ENCODE results near the gene NUDT14. TPM values are rescaled to one million over a fixed set of nuclear protein-coding genes. Genes with fewer than 3 reads are reported as not detected.

Gene NUDT14
- total and polyA plus RNA-seq, 2 experiments from 2014 or later: 14.8 to 38.4 TPM

DNA sequence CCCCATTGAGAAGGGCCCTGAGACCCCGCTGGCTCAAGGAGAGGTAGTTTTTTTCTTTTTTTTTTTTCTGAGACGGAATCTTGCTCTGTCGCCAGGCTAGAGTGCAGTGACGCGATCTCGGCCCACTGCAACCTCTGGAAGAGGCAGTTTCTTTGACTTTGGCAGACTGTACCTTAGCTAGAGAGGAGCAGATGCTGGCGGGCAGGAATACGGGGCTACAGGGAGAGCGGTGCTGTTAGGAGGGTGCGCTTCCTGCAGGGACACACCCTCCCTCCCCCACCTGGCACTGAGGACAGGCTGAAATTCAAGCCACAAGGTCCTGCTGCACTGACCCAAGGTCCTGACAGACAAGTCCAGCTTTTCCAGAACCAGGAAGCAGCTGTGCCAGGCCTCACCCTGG lies 32.2 kb upstream of the NUDT14 start (continued):
- TF ChIP-seq NANOG (IDR thresholded peaks at IDR 0.05; ENCODE audit: borderline replicate concordance) (no peak), JUNB (IDR thresholded peaks at IDR 0.05; ENCODE audit: unreplicated experiment) (no peak), EZH2 (IDR thresholded peaks at IDR 0.05; ENCODE audit: low read depth, unreplicated experiment) (no peak), CREB1 (CRISPR knock-in tag; IDR thresholded peaks at IDR 0.05; ENCODE audit: low read depth) (no peak), POLR2AphosphoS5 (IDR thresholded peaks at IDR 0.05; ENCODE audit: low read depth) (no peak)
- TF ChIP-seq, protein P1, sequence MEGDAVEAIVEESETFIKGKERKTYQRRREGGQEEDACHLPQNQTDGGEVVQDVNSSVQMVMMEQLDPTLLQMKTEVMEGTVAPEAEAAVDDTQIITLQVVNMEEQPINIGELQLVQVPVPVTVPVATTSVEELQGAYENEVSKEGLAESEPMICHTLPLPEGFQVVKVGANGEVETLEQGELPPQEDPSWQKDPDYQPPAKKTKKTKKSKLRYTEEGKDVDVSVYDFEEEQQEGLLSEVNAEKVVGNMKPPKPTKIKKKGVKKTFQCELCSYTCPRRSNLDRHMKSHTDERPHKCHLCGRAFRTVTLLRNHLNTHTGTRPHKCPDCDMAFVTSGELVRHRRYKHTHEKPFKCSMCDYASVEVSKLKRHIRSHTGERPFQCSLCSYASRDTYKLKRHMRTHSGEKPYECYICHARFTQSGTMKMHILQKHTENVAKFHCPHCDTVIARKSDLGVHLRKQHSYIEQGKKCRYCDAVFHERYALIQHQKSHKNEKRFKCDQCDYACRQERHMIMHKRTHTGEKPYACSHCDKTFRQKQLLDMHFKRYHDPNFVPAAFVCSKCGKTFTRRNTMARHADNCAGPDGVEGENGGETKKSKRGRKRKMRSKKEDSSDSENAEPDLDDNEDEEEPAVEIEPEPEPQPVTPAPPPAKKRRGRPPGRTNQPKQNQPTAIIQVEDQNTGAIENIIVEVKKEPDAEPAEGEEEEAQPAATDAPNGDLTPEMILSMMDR (conservative IDR thresholded peaks at IDR 0.05; ENCODE audit: low read depth in 2 of 2): no peak
- TF ChIP-seq, protein P2, sequence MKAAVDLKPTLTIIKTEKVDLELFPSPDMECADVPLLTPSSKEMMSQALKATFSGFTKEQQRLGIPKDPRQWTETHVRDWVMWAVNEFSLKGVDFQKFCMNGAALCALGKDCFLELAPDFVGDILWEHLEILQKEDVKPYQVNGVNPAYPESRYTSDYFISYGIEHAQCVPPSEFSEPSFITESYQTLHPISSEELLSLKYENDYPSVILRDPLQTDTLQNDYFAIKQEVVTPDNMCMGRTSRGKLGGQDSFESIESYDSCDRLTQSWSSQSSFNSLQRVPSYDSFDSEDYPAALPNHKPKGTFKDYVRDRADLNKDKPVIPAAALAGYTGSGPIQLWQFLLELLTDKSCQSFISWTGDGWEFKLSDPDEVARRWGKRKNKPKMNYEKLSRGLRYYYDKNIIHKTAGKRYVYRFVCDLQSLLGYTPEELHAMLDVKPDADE (IDR thresholded peaks at IDR 0.05): no peak

DNA sequence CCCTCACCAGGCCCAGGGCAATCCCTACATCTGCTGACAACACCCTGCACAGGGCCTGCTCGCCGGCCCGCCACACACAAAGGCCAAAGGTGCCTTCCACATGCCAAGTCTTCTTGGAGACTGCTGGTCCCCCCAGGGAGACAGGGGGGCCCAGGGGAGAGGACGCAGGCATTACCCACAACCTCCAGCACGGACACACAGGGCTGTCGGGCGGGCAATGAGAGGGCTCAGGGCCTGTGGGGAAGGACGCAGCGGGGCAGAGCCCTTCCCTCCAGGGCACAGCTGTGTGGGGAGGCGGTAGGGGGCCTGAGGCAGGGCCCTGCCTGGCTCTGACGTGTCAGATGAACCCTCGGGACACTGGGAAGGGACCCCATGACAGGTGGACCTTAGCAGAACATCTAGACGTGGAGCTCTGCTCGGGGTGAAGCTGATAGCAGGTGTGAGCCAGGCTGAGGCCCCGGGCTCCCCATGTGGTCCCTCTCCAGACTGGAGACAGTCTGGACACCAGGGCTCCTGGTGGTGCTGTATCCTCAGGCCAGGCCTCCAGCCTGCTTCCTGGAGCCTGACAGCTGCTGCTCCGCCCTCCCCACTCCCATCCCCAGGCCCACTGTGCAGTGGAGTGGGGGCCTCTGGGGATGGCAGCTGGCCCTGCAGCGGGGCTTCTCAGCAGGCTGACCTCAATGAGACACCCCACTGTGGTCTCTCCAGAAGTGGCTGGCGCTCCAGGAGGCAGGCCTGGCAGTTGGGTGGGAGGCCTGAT lies 31.6 kb upstream of the NUDT14 start:
- H3K27ac Mint-ChIP-seq: no peak overlapping the region; the same call in 1 of the 2 replicates
- Histone ChIP-seq H4K20me1 (replicated peaks; ENCODE audit: insufficient read depth) (no peaks in the 10 kb centered on the region; the same call in 1 of the 2 replicates), H2AFZ (no peak overlapping the region), H3K4me3 (no peak overlapping the region), H3K9me2 (ENCODE audit: insufficient read depth) (no peaks in the 10 kb centered on the region), H3K4me2 (no peak overlapping the region), H3K27ac (ENCODE audit: low read depth) (no peak overlapping the region), H3K36me3 (ENCODE audit: insufficient read depth) (no peaks in the 10 kb centered on the region), H3K79me2 (replicated peaks; ENCODE audit: insufficient read depth) (no peaks in the 10 kb centered on the region), H3K27me3 (ENCODE audit: insufficient read depth) (no peaks in the 10 kb centered on the region), H3F3A (replicated peaks; ENCODE audit: low read depth) (no peaks in the 10 kb centered on the region), H3K4me1 (ENCODE audit: insufficient read depth) (no peaks in the 10 kb centered on the region)
- ATAC-seq: no peak
- H3K4me3 Mint-ChIP-seq: no peak overlapping the region
- no peaks in the 10 kb centered on the region for H3K36me3 Mint-ChIP-seq (ENCODE audit: low read depth)
- H3K9me3 Mint-ChIP-seq: no peaks in the 10 kb centered on the region; the same call in 2 of the 3 replicates
- H3K4me1 Mint-ChIP-seq: no peaks in the 10 kb centered on the region
- H3K27me3 Mint-ChIP-seq (ENCODE audit: insufficient read depth, low read depth, poor library complexity): peaks cover 11% of the 10 kb centered on the region
- no peak for DNase-seq (ENCODE audit: low spot score)
- no peak for TF ChIP-seq JUNB (IDR thresholded peaks at IDR 0.05; ENCODE audit: unreplicated experiment)
- TF ChIP-seq ZNF114 (CRISPR knock-in tag; IDR thresholded peaks at IDR 0.05): no peak
- TF ChIP-seq, protein P3, sequence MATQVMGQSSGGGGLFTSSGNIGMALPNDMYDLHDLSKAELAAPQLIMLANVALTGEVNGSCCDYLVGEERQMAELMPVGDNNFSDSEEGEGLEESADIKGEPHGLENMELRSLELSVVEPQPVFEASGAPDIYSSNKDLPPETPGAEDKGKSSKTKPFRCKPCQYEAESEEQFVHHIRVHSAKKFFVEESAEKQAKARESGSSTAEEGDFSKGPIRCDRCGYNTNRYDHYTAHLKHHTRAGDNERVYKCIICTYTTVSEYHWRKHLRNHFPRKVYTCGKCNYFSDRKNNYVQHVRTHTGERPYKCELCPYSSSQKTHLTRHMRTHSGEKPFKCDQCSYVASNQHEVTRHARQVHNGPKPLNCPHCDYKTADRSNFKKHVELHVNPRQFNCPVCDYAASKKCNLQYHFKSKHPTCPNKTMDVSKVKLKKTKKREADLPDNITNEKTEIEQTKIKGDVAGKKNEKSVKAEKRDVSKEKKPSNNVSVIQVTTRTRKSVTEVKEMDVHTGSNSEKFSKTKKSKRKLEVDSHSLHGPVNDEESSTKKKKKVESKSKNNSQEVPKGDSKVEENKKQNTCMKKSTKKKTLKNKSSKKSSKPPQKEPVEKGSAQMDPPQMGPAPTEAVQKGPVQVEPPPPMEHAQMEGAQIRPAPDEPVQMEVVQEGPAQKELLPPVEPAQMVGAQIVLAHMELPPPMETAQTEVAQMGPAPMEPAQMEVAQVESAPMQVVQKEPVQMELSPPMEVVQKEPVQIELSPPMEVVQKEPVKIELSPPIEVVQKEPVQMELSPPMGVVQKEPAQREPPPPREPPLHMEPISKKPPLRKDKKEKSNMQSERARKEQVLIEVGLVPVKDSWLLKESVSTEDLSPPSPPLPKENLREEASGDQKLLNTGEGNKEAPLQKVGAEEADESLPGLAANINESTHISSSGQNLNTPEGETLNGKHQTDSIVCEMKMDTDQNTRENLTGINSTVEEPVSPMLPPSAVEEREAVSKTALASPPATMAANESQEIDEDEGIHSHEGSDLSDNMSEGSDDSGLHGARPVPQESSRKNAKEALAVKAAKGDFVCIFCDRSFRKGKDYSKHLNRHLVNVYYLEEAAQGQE (IDR thresholded peaks at IDR 0.05; ENCODE audit: unreplicated experiment): no peak
- TF ChIP-seq, protein P4, sequence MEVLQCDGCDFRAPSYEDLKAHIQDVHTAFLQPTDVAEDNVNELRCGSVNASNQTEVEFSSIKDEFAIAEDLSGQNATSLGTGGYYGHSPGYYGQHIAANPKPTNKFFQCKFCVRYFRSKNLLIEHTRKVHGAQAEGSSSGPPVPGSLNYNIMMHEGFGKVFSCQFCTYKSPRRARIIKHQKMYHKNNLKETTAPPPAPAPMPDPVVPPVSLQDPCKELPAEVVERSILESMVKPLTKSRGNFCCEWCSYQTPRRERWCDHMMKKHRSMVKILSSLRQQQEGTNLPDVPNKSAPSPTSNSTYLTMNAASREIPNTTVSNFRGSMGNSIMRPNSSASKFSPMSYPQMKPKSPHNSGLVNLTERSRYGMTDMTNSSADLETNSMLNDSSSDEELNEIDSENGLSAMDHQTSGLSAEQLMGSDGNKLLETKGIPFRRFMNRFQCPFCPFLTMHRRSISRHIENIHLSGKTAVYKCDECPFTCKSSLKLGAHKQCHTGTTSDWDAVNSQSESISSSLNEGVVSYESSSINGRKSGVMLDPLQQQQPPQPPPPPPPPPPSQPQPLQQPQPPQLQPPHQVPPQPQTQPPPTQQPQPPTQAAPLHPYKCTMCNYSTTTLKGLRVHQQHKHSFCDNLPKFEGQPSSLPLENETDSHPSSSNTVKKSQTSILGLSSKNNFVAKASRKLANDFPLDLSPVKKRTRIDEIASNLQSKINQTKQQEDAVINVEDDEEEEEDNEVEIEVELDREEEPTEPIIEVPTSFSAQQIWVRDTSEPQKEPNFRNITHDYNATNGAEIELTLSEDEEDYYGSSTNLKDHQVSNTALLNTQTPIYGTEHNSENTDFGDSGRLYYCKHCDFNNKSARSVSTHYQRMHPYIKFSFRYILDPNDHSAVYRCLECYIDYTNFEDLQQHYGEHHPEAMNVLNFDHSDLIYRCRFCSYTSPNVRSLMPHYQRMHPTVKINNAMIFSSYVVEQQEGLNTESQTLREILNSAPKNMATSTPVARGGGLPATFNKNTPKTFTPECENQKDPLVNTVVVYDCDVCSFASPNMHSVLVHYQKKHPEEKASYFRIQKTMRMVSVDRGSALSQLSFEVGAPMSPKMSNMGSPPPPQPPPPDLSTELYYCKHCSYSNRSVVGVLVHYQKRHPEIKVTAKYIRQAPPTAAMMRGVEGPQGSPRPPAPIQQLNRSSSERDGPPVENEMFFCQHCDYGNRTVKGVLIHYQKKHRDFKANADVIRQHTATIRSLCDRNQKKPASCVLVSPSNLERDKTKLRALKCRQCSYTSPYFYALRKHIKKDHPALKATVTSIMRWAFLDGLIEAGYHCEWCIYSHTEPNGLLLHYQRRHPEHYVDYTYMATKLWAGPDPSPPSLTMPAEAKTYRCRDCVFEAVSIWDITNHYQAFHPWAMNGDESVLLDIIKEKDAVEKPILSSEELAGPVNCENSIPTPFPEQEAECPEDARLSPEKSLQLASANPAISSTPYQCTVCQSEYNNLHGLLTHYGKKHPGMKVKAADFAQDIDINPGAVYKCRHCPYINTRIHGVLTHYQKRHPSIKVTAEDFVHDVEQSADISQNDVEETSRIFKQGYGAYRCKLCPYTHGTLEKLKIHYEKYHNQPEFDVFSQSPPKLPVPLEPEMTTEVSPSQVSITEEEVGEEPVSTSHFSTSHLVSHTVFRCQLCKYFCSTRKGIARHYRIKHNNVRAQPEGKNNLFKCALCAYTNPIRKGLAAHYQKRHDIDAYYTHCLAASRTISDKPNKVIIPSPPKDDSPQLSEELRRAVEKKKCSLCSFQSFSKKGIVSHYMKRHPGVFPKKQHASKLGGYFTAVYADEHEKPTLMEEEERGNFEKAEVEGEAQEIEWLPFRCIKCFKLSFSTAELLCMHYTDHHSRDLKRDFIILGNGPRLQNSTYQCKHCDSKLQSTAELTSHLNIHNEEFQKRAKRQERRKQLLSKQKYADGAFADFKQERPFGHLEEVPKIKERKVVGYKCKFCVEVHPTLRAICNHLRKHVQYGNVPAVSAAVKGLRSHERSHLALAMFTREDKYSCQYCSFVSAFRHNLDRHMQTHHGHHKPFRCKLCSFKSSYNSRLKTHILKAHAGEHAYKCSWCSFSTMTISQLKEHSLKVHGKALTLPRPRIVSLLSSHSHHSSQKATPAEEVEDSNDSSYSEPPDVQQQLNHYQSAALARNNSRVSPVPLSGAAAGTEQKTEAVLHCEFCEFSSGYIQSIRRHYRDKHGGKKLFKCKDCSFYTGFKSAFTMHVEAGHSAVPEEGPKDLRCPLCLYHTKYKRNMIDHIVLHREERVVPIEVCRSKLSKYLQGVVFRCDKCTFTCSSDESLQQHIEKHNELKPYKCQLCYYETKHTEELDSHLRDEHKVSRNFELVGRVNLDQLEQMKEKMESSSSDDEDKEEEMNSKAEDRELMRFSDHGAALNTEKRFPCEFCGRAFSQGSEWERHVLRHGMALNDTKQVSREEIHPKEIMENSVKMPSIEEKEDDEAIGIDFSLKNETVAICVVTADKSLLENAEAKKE (CRISPR knock-in tag; IDR thresholded peaks at IDR 0.05): no peak
- no peak for TF ChIP-seq POLR2AphosphoS5 (IDR thresholded peaks at IDR 0.05; ENCODE audit: low read depth)
- no peak for TF ChIP-seq STAT1 (IDR thresholded peaks at IDR 0.05; ENCODE audit: unreplicated experiment)
